ENCODE data around the gene ORM2. TPM values are rescaled to one million over a fixed set of nuclear protein-coding genes. Genes with fewer than 3 reads are reported as not detected.

Gene ORM2
- total and polyA plus RNA-seq, 7 experiments from 2014 or later: not detected

DNA sequence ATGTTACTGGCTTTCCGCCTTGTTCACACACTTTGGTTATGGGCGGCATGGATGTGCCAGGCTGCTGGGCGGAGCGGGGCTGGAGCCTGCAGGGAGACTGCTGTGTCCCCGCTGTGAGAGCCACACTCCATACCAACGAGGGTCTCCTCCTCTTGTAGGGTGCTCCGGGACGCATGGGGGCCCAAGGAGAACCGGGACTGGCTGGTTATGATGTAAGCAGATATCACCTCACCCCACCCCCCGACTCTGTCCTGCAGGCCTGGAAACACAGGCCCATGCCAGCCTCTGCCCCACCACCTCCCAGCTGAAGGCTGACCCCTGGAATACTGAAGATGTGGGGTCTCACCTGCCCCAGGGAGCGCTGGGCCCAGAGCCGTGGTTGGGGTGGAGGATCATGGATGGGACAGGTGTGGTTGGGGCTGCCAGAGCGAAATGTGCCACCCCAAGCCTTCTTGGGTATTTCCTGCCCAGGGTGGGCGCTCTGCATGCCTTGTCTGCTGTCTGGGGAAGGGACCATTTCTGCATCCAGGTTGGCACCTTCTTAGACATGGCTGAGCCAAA lies 46.0 kb upstream of the ORM2 start:
- Histone ChIP-seq H3K27me3 (ENCODE audit: control insufficient read depth in 2 of 2, insufficient read depth in 2 of 2, low read length in 2 of 2) (no peaks in the 10 kb centered on the region), H3K4me3 (ENCODE audit: low read length) (no peak overlapping the region), H3K4me1 (ENCODE audit: control insufficient read depth in 2 of 2, insufficient read depth in 2 of 2, low read length in 2 of 2) (no peaks in the 10 kb centered on the region), H3K36me3 (ENCODE audit: control insufficient read depth in 2 of 3, insufficient read depth in 3 of 3, low read length in 3 of 3) (no peaks in the 10 kb centered on the region), H3K27ac (ENCODE audit: low read depth, low read length) (no peak overlapping the region), H3K9me3 (ENCODE audit: control insufficient read depth in 2 of 3, low read length in 3 of 3) (no peaks in the 10 kb centered on the region)
- DNase-seq: no peak
- Mint-ChIP-seq H3K36me3 (no peaks in the 10 kb centered on the region), H3K27me3 (peaks cover 0 to 3% (median 0%) of the 10 kb centered on the region in 5 donors), H3K9me3 (peaks cover 0 to 2% (median 0%) of the 10 kb centered on the region in 11 donors), H3K27ac (no peak overlapping the region), H3K4me1 (no peaks in the 10 kb centered on the region), H3K4me3 (no peak overlapping the region)
- POLR2A ChIA-PET: no interaction called here
- CTCF ChIA-PET: no interaction called here
- intact Hi-C loops (cut with micrococcal nuclease): no loop called here
- ATAC-seq: no peak

DNA sequence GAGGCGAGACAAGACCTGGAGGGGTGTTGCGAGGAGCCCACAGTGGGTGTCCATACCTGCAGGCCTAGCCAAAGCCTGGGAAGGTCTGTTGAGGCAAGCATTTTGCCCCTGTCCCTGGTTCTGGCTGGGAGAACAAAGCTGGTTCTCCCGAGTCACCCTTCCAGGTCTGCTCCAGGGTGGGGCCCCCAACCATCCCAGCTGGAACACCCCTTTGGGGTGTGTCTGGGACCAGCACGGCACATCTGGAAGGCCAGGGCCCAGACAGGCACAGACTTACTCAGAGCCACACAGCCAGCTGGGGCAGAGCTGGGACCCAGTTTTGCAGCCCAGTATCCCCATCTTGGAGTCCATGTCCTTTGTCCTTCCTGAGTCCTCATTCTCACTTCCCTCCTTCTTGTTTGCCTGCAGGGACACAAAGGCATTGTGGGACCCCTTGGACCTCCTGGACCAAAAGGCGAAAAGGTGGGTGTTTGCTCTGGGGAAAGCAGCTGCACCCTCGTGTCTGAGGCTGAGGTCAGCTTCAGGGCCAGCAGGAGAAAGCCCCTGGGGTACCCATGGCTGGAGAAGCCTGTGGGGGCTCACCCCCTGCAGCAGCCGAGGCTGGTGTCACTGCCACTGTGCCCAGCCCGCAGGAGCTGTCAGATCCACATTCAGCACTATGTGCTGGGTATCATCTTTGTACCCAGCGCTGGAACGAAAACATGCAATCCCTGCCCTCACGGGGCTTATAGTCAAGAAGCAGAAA lies 45.2 kb upstream of the ORM2 start:
- no peaks in the 10 kb centered on the region for H3K4me1 Mint-ChIP-seq
- H3K4me3 Mint-ChIP-seq: no peak overlapping the region
- no peak overlapping the region for H3K27ac ChIP-seq (ENCODE audit: low read depth, low read length)
- ChIA-PET CTCF (no interaction called here), POLR2A (no interaction called here)
- no peaks in the 10 kb centered on the region for H3K36me3 Mint-ChIP-seq
- no peak overlapping the region for H3K4me3 ChIP-seq (ENCODE audit: low read length)
- H3K27me3 ChIP-seq (ENCODE audit: control insufficient read depth in 2 of 2, insufficient read depth in 2 of 2, low read length in 2 of 2): no peaks in the 10 kb centered on the region
- H3K27me3 Mint-ChIP-seq: peaks cover 0 to 3% (median 0%) of the 10 kb centered on the region in 5 donors
- H3K36me3 ChIP-seq (ENCODE audit: control insufficient read depth in 2 of 3, insufficient read depth in 3 of 3, low read length in 3 of 3): no peaks in the 10 kb centered on the region
- peaks cover 0 to 2% (median 0%) of the 10 kb centered on the region in 11 donors for H3K9me3 Mint-ChIP-seq
- intact Hi-C loops (cut with micrococcal nuclease): no loop called here
- no peaks in the 10 kb centered on the region for H3K9me3 ChIP-seq (ENCODE audit: control insufficient read depth in 2 of 3, low read length in 3 of 3)
- DNase-seq (no peak), ATAC-seq (no peak)
- no peaks in the 10 kb centered on the region for H3K4me1 ChIP-seq (ENCODE audit: control insufficient read depth in 2 of 2, insufficient read depth in 2 of 2, low read length in 2 of 2)
- no peak overlapping the region for H3K27ac Mint-ChIP-seq

DNA sequence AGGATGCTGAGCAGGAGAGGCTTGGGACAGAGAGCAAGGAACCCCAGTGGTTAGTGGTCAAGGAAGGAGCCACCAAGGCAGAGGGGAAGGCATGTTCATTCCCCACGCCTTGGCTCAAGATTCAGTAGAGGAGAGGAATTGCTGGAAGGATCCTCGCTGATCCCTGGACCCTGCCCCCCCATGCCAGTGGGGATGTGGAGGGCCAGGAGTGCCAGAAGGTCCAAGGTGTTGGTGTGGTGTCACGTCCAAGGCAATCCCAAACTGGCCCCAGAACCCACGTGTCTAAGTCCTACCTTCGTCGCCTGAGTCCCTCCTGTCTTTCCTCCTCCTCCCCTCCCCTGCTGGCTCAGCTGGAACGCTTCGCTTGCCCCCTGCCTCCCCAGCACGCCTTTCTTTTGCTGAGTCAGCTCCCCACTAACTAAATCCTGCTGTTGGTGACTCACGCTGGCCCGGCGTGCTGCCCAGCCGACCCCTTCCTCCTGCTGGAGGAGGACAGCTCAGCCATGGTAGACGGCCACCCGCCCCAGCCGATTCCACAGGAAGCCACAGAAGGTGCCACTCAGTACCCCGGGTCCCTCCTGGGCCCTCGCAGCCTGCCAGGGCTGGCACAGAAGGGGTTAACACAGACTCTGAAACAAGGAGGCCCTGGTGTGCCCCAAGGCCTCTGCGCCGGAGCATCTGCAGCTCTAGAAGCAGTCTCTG lies 44.4 kb upstream of the ORM2 start:
- H3K9me3 Mint-ChIP-seq: peaks cover 0 to 2% (median 0%) of the 10 kb centered on the region in 11 donors
- Histone ChIP-seq H3K27ac (ENCODE audit: low read depth, low read length) (no peak overlapping the region), H3K4me3 (ENCODE audit: low read length) (no peak overlapping the region), H3K9me3 (ENCODE audit: control insufficient read depth in 2 of 3, low read length in 3 of 3) (no peaks in the 10 kb centered on the region), H3K36me3 (ENCODE audit: control insufficient read depth in 2 of 3, insufficient read depth in 3 of 3, low read length in 3 of 3) (no peaks in the 10 kb centered on the region), H3K27me3 (ENCODE audit: control insufficient read depth in 2 of 2, insufficient read depth in 2 of 2, low read length in 2 of 2) (no peaks in the 10 kb centered on the region), H3K4me1 (ENCODE audit: control insufficient read depth in 2 of 2, insufficient read depth in 2 of 2, low read length in 2 of 2) (no peaks in the 10 kb centered on the region)
- intact Hi-C loops (cut with micrococcal nuclease): no loop called here
- ChIA-PET POLR2A (no interaction called here), CTCF (interaction anchor here (0.6 kb wide), 1 partner anchor 9 kb away, joined by 7 read pairs; no protein-coding TSS in a partner anchor)
- H3K36me3 Mint-ChIP-seq: no peaks in the 10 kb centered on the region
- ATAC-seq (no peak), DNase-seq (no peak)
- peaks cover 0 to 3% (median 0%) of the 10 kb centered on the region in 5 donors for H3K27me3 Mint-ChIP-seq
- H3K4me1 Mint-ChIP-seq: no peaks in the 10 kb centered on the region
- H3K4me3 Mint-ChIP-seq: no peak overlapping the region
- no peak overlapping the region for H3K27ac Mint-ChIP-seq

DNA sequence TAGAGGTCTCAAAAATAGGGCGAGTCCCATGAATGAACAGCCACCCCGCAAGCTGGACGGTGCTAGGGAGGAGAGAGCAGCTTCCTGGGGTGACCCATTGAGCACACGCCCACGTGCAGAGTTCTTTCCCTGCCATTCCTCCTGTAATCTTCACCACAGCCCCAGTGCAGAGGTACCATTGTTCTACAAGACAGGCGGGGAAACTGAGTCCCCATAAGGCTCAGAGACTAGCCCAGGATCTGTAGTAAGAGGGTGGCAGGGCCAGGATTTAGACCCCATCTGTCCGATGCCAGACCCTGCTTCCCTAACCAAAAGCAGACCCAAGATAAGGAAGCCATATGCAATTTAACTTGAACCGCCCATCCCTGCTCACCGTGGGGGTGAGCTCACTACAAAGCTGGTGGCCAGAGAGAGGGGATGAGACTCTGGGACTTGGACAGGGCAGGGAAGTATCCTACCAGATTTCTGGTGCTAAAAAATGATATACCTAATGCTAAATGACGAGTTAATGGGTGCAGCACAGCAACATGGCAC lies 43.5 kb upstream of the ORM2 start:
- Histone ChIP-seq H3K4me3 (ENCODE audit: low read length) (no peak overlapping the region), H3K4me1 (ENCODE audit: control insufficient read depth in 2 of 2, insufficient read depth in 2 of 2, low read length in 2 of 2) (no peaks in the 10 kb centered on the region), H3K27me3 (ENCODE audit: control insufficient read depth in 2 of 2, insufficient read depth in 2 of 2, low read length in 2 of 2) (no peaks in the 10 kb centered on the region), H3K9me3 (ENCODE audit: control insufficient read depth in 2 of 3, low read length in 3 of 3) (no peaks in the 10 kb centered on the region), H3K27ac (ENCODE audit: low read depth, low read length) (no peak overlapping the region), H3K36me3 (ENCODE audit: control insufficient read depth in 2 of 3, insufficient read depth in 3 of 3, low read length in 3 of 3) (no peaks in the 10 kb centered on the region)
- intact Hi-C loops (cut with micrococcal nuclease): no loop called here
- ChIA-PET CTCF (no interaction called here), POLR2A (no interaction called here)
- Mint-ChIP-seq H3K36me3 (no peaks in the 10 kb centered on the region), H3K9me3 (peaks cover 0 to 2% (median 0%) of the 10 kb centered on the region in 11 donors), H3K4me3 (no peak overlapping the region), H3K4me1 (peaks cover 0 to 5% (median 0%) of the 10 kb centered on the region in 7 donors), H3K27me3 (peaks cover 0 to 6% (median 5%) of the 10 kb centered on the region in 5 donors), H3K27ac (no peak overlapping the region)
- ATAC-seq (no peak), DNase-seq (no peak)

DNA sequence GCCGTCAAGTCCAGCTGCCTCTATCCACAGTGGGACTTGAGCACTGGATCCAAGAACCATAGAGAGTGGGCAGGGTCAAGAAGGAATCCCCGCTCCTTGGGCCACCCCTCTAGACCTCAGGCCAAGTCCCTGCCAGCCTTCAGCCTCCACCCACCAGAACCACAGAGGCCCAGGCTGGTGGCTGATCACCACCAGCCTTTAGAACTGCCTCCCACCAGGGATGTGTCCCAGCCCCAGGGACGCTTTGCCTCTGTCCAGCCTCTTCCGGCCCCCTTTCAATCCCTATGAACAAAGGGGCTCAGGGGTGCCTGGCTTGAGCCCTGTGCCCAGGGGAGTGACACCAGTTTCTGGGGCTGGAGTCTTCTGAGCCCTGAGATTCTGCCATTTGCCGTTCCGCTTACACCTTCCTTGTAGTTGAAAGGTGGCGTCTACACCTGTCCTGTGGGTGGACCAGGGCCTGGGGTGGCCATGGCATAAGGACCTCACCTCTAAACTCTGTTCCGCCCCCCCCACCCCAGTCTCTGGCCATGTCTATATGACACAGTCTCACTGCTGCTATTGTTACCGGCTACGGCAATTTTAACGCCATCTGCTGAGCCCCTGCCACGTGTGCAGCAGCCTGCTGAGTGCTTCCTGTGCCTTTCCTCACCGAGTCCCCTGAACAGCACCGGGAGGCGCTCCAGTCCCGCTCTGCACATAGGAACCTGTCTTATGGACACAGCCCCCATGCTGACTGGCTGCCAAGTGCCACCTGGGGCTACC lies 42.5 kb upstream of the ORM2 start:
- no peak overlapping the region for H3K4me3 ChIP-seq (ENCODE audit: low read length)
- intact Hi-C loops (cut with micrococcal nuclease): no loop called here
- DNase-seq (no peak), ATAC-seq (no peak)
- H3K27ac ChIP-seq (ENCODE audit: low read depth, low read length): no peak overlapping the region
- H3K36me3 Mint-ChIP-seq: no peaks in the 10 kb centered on the region
- peaks cover 0 to 5% (median 0%) of the 10 kb centered on the region in 7 donors for H3K4me1 Mint-ChIP-seq
- no peak overlapping the region for H3K27ac Mint-ChIP-seq
- H3K36me3 ChIP-seq (ENCODE audit: control insufficient read depth in 2 of 3, insufficient read depth in 3 of 3, low read length in 3 of 3): no peaks in the 10 kb centered on the region
- H3K27me3 ChIP-seq (ENCODE audit: control insufficient read depth in 2 of 2, insufficient read depth in 2 of 2, low read length in 2 of 2): no peaks in the 10 kb centered on the region
- no peak overlapping the region for H3K4me3 Mint-ChIP-seq
- peaks cover 0 to 2% (median 0%) of the 10 kb centered on the region in 11 donors for H3K9me3 Mint-ChIP-seq
- H3K27me3 Mint-ChIP-seq: peaks cover 0 to 10% (median 5%) of the 10 kb centered on the region in 5 donors
- H3K4me1 ChIP-seq (ENCODE audit: control insufficient read depth in 2 of 2, insufficient read depth in 2 of 2, low read length in 2 of 2): no peaks in the 10 kb centered on the region
- ChIA-PET CTCF (interaction anchor here (0.5 to 1.3 kb wide), 2 partner anchors 21 to 176 kb away, joined by 3 to 4 read pairs; no protein-coding TSS in a partner anchor), POLR2A (no interaction called here)
- no peaks in the 10 kb centered on the region for H3K9me3 ChIP-seq (ENCODE audit: control insufficient read depth in 2 of 3, low read length in 3 of 3)

DNA sequence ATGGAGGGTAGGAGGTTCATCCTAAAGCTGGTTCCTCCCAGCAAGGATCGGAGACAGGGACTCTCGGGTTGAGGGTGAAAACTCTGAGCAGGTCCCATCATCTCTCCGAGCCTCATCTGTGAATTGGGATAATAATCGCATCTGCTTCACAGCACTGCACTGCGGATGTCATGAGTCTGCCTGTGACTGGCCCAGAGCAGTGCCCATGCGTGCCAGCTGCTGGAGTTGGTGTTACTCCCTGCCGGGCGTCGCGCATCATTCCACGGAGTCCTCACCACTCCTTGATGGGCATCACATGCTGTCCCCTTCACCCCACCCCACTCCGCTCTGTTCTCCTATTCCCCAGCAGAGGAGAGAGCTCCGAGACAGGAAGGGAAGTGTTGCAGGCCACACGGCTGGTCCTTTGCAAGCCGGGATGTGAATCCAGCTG lies 41.9 kb upstream of the ORM2 start:
- peaks cover 0 to 5% (median 0%) of the 10 kb centered on the region in 7 donors for H3K4me1 Mint-ChIP-seq
- no peak overlapping the region for H3K4me3 Mint-ChIP-seq
- no peaks in the 10 kb centered on the region for H3K27me3 ChIP-seq (ENCODE audit: control insufficient read depth in 2 of 2, insufficient read depth in 2 of 2, low read length in 2 of 2)
- intact Hi-C loops (cut with micrococcal nuclease): no loop called here
- H3K27ac ChIP-seq (ENCODE audit: low read depth, low read length): no peak overlapping the region
- no peaks in the 10 kb centered on the region for H3K4me1 ChIP-seq (ENCODE audit: control insufficient read depth in 2 of 2, insufficient read depth in 2 of 2, low read length in 2 of 2)
- no peaks in the 10 kb centered on the region for H3K36me3 ChIP-seq (ENCODE audit: control insufficient read depth in 2 of 3, insufficient read depth in 3 of 3, low read length in 3 of 3)
- no peaks in the 10 kb centered on the region for H3K9me3 ChIP-seq (ENCODE audit: control insufficient read depth in 2 of 3, low read length in 3 of 3)
- DNase-seq (no peak), ATAC-seq (no peak)
- H3K27ac Mint-ChIP-seq: no peak overlapping the region
- no peak overlapping the region for H3K4me3 ChIP-seq (ENCODE audit: low read length)
- H3K36me3 Mint-ChIP-seq: no peaks in the 10 kb centered on the region
- peaks cover 0 to 2% (median 0%) of the 10 kb centered on the region in 11 donors for H3K9me3 Mint-ChIP-seq
- H3K27me3 Mint-ChIP-seq: peaks cover 0 to 10% (median 5%) of the 10 kb centered on the region in 5 donors
- ChIA-PET CTCF (interaction anchor here (0.5 to 1.3 kb wide), 2 partner anchors 20 to 177 kb away, joined by 3 to 4 read pairs; no protein-coding TSS in a partner anchor), POLR2A (no interaction called here)

All from naive thymus-derived CD4-positive, alpha-beta T cell (primary cell).